OCI-LY1 (cell line): Measurements from ENCODE around the gene UPB1.

ENCODE experiments used
- H2AFZ ChIP-seq: fragments of 200-600 bp; sonication (generic), shearing (Covaris generic); 2 replicates; pipeline ENCODE4 v1.6.0; 2014; ENCODE audit warnings: antibody characterized with exemption, mild to moderate bottlenecking, low read length
- H3F3A ChIP-seq: fragments of 200-600 bp; sonication (generic), shearing (Covaris generic); 2 replicates; pipeline ENCODE4 v1.6.0; 2014; ENCODE audit warnings: mild to moderate bottlenecking, antibody characterized with exemption, low read length, moderate library complexity; ENCODE audit not compliant: insufficient read depth
- H3K27ac ChIP-seq: fragments of 200-600 bp; sonication (generic); 2 replicates; pipeline ENCODE4 v1.5.1; 2014; ENCODE audit warnings: low read length, mixed run types, mild to moderate bottlenecking, low read depth; ENCODE audit not compliant: poor library complexity, severe bottlenecking
- H3K27me3 ChIP-seq: fragments of 200-600 bp; sonication (generic); 2 replicates; pipeline ENCODE4 v1.6.0; 2014; ENCODE audit warnings: antibody characterized with exemption, mild to moderate bottlenecking, low read length, moderate library complexity; ENCODE audit not compliant: insufficient read depth
- H3K36me3 ChIP-seq: fragments of 200-600 bp; sonication (generic); 2 replicates; pipeline ENCODE4 v1.6.1; 2014; ENCODE audit warnings: mild to moderate bottlenecking, antibody characterized with exemption, low read length, moderate library complexity, mixed read lengths; ENCODE audit not compliant: insufficient read depth
- H3K4me1 ChIP-seq: fragments of 200-600 bp; sonication (generic); 2 replicates; pipeline ENCODE4 v1.5.1; 2014; ENCODE audit warnings: mild to moderate bottlenecking, low read length, moderate library complexity; ENCODE audit not compliant: insufficient read depth, severe bottlenecking
- H3K4me2 ChIP-seq: fragments of 200-600 bp; sonication (generic), shearing (Covaris generic); 2 replicates; pipeline ENCODE4 v1.6.1; 2014; ENCODE audit warnings: low read length
- H3K4me3 ChIP-seq: fragments of 200-600 bp; sonication (generic); 2 replicates; pipeline ENCODE4 v1.5.1; 2014; ENCODE audit warnings: low read length, low read depth, mild to moderate bottlenecking, mixed read lengths; ENCODE audit not compliant: poor library complexity, severe bottlenecking
- H3K79me2 ChIP-seq: fragments of 200-600 bp; shearing (Covaris generic); 2 replicates; pipeline ENCODE4 v1.6.1; 2016; ENCODE audit warnings: mixed run types, low read length, mixed read lengths; ENCODE audit not compliant: insufficient read depth
- H3K9ac ChIP-seq: fragments of 200-600 bp; sonication (generic), shearing (Covaris generic); 2 replicates; pipeline ENCODE4 v1.6.1; 2014; ENCODE audit warnings: mild to moderate bottlenecking, low read length, mixed read lengths
- H3K9me2 ChIP-seq: fragments of 200-600 bp; sonication (generic), shearing (Covaris generic); 2 replicates; pipeline ENCODE4 v1.6.1; 2014; ENCODE audit warnings: low read depth, mild to moderate bottlenecking, low read length, mixed read lengths
- H3K9me3 ChIP-seq: fragments of 200-600 bp; shearing (Covaris generic); 2 replicates; pipeline ENCODE4 v1.6.1; 2014; ENCODE audit warnings: low read length, mixed read lengths
- H4K20me1 ChIP-seq: fragments of 200-600 bp; sonication (generic), shearing (Covaris generic); 2 replicates; pipeline ENCODE4 v1.6.0; 2016; ENCODE audit warnings: mild to moderate bottlenecking, low read length; ENCODE audit not compliant: insufficient read depth
- EZH2 ChIP-seq: fragments of 200-600 bp; sonication (generic), shearing (Covaris generic); IDR thresholded peaks from 2 replicates; pipeline ENCODE4 v1.8.0; 2017; ENCODE audit warnings: borderline replicate concordance, mixed run types, mild to moderate bottlenecking, antibody characterized with exemption, low read length, moderate library complexity, mixed read lengths
- TF ChIP-seq, protein P1 (sequence below): fragments of 200-600 bp; sonication (generic), shearing (Covaris generic); IDR thresholded peaks from 2 replicates; pipeline ENCODE4 v1.5.1; 2017; ENCODE audit warnings: mild to moderate bottlenecking, antibody characterized with exemption, low read length, moderate library complexity, mixed read lengths

UPB1 gene

GRCh38 chr22:24571266-24571665 is 76.1 kb downstream of the UPB1 start:
- no peak for TF ChIP-seq EZH2
- TF ChIP-seq, protein P1, sequence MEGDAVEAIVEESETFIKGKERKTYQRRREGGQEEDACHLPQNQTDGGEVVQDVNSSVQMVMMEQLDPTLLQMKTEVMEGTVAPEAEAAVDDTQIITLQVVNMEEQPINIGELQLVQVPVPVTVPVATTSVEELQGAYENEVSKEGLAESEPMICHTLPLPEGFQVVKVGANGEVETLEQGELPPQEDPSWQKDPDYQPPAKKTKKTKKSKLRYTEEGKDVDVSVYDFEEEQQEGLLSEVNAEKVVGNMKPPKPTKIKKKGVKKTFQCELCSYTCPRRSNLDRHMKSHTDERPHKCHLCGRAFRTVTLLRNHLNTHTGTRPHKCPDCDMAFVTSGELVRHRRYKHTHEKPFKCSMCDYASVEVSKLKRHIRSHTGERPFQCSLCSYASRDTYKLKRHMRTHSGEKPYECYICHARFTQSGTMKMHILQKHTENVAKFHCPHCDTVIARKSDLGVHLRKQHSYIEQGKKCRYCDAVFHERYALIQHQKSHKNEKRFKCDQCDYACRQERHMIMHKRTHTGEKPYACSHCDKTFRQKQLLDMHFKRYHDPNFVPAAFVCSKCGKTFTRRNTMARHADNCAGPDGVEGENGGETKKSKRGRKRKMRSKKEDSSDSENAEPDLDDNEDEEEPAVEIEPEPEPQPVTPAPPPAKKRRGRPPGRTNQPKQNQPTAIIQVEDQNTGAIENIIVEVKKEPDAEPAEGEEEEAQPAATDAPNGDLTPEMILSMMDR = no peak
- Histone ChIP-seq H3K79me2 (no peaks in the 10 kb centered on the region), H3K9me2 (no peaks in the 10 kb centered on the region), H3F3A (no peaks in the 10 kb centered on the region), H3K27ac (no peak overlapping the region), H3K27me3 (no peaks in the 10 kb centered on the region), H3K9ac (no peak overlapping the region), H3K4me2 (no peak overlapping the region), H3K9me3 (no peaks in the 10 kb centered on the region), H4K20me1 (no peaks in the 10 kb centered on the region; the same call in 1 of the 2 replicates), H3K36me3 (peaks cover 85% of the 10 kb centered on the region), H3K4me3 (no peak overlapping the region), H2AFZ (no peak overlapping the region), H3K4me1 (no peaks in the 10 kb centered on the region)

- Histone ChIP-seq H3K9me2 (no peaks in the 10 kb centered on the region), H3F3A (no peaks in the 10 kb centered on the region), H3K27me3 (no peaks in the 10 kb centered on the region), H4K20me1 (no peaks in the 10 kb centered on the region), H3K36me3 (peaks cover 49% of the 10 kb centered on the region), H3K9me3 (no peaks in the 10 kb centered on the region), H3K79me2 (no peaks in the 10 kb centered on the region), H3K4me3 (no peak overlapping the region), H3K9ac (no peak overlapping the region), H3K27ac (no peak overlapping the region), H3K4me1 (no peaks in the 10 kb centered on the region), H3K4me2 (no peak overlapping the region), H2AFZ (no peak overlapping the region)
- TF ChIP-seq EZH2 = no peak
- TF ChIP-seq, protein P1 = no peak
These were observed 81.6 kb downstream of the UPB1 start for GRCh38 chr22:24576778-24577177.
